ENCODE results near the gene INPP4B.

- TF ChIP-seq CTCF (IDR thresholded peaks at IDR 0.05) (no peak), POLR2A (IDR thresholded peaks at IDR 0.05) (no peak), EP300 (IDR thresholded peaks at IDR 0.05) (no peak)
Measured at GRCh38 chr4:142844782-142845181, 1.3 kb downstream of the INPP4B start.

All from ovary (tissue), 3 donors.